NCI-H2171 treated with DMSO at 0.1 percent for 48 hours (cell line): ENCODE data around the gene FAM114A1.

Experiments
- DNase-seq: peaks from one replicate; lab custom pipeline; 2025; lab: John Stamatoyannopoulos, UW

FAM114A1 gene

GRCh38 chr4:38867478-38868058 lies at the start of gene FAM114A1:
Gene FAM114A1, plus strand, starts transcription at chr4:38867806. Its CDS starts 10,273 bp downstream, at chr4:38878079.
- no peak for DNase-seq

DNA sequence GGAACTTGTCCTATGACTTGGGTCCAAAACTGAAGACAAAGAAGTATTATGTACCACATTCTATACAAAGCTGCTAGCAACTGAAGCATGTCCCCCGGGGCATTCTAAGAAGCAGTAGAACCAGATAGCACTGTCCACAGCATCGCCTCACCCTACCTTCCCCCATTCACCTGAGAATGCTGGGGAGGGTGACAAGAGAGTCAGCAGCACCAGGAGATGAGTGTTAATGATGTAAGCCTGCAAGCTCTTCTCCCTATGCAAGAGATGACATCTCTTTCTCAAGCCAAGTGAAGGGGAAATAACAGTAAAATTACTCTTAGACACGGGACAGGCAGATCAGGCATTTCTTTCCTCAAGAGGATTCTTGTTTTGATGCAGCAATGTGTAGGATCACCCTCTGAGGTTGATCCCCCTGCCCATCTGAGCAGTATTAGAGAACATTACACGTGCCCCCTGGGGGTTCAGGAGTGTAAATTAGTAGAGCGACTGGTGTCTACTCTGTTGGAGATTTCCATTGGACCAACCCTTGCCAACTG lies 49.1 kb upstream of the FAM114A1 start:
- DNase-seq, result peak; percentile 4

DNA sequence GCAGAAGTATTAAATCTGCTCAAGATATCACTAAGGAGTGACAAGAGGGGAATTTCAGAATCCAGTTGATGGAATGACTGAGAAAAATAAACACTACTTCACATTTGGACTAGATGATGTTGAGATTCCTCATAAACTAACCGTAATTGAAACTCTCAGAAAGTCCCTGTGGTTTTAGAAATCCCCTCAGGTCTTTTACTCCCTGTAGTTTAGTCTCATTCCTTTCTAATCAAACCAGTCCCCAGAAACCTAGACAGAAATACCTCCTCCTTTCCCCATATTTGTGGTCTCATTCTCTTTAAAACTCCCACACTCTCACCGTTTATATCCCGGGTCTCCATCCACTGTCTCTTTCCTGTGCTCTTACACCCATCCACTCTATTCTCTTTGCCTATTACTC lies 48.0 kb upstream of the FAM114A1 start:
- no peak for DNase-seq

GRCh38 chr4:38820329-38821061 lies 47.1 kb upstream of the FAM114A1 start:
- no peak for DNase-seq

DNA sequence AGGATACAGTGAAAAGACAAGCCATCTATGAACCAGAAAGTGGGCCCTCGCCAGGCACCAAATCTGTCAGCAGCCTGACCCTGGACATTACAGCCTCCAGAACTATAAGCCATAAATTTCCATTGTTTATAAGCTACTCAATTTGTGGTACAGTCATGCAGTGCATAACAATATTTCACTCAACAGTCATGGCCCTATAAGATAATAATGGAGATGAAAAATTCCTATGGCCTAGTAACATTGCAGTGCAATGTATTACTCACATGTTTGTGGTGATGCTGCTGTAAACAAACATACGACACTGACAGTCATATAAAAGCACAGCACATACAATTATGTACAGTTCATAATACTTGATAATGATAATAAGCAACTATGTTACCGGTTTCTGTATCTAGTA lies 45.9 kb upstream of the FAM114A1 start:
- DNase-seq, result no peak

DNA sequence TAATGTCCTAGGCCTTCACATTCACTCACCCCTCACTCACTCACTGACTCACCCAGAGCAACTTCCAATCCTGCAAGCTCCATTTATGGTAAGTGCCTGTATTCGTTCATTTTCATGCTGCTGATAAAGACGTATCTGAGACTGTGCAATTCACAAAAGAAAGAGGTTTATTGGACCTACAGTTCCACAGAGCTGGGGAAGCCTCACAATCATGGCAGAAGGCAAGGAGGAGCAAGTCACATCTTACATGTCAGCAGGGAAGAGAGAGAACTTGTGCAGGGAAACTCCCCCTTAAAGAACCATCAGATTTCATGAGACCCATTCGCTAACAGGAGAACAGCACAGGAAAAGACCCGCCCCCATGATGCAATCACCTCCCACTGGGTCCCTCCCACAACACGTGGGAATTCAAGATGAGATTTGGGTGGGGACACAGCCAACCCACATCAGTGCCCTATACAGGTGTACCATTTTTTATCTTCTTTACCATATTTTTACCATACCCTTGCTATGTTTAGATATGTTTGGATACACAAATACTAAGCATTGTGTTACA lies 44.8 kb upstream of the FAM114A1 start:
- DNase-seq, result no peak

GRCh38 chr4:38823766-38824165 lies 43.8 kb upstream of the FAM114A1 start:
- no peak for DNase-seq

GRCh38 chr4:38829237-38829636 lies 38.4 kb upstream of the FAM114A1 start:
- DNase-seq, result no peak

- DNase-seq, result no peak
Measured at GRCh38 chr4:38831653-38832052, 36.0 kb upstream of the FAM114A1 start.

GRCh38 chr4:38832206-38832605 lies 35.4 kb upstream of the FAM114A1 start:
- DNase-seq, result no peak

- no peak for DNase-seq
Measured at GRCh38 chr4:38832624-38833528, 34.7 kb upstream of the FAM114A1 start.

GRCh38 chr4:38834570-38834969 lies 33.0 kb upstream of the FAM114A1 start:
- DNase-seq, result no peak

DNA sequence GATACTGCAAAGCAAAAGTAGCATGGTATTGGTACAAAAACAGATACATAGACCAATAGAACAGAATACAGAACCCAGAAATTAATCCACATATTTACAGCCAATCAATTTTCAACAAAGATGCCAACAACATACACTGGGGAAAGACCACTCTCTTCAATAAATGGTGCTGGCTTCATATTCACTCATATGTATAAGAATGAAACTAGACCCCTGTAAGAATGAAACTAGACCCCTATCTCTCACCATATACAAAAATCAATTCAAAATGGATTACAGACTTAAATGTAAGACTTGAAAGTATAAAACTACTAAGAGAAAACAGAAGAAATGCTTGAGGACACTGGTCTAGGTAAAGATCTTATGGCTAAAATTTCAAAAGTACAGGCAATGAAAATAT lies 30.3 kb upstream of the FAM114A1 start:
- DNase-seq, result no peak

- no peak for DNase-seq
Measured at GRCh38 chr4:38837849-38838248, 29.8 kb upstream of the FAM114A1 start.

DNA sequence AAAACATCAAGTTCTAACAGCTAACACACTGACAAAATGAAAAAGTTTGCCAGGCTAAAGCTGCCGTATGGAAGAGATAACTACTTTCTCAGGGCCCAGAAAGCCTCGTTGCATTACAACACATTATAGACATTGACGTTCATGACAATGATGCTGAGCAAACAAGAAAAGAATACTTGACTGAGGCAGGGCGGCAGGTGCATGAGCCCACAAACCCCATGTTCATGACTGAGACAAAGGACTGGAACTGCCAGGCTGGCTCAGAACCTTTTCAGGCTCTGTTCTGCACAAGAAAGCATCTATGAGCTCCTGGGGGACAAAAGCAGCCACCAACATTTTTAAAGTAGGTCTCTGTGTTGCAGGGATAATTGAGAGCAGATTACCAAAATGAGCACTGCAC lies 24.6 kb upstream of the FAM114A1 start:
- no peak for DNase-seq

DNA sequence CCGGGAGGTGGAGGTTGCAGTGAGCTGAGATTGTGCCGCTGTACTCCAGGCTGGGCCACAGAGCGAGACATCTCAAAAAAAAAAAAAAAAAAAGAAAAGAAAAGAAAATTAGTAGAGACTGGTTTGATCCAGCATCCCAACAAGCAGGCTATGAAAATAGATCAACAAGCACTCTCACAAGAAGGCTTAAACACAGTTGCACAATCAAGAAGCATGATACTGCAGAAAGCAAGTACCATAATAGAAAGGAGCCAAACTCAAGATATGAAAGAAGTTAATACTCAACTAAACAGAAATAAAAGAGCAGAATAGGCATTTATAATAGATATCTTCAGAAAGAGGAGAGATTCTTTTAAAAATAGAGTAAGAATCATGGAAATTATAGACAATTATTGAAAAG lies 21.6 kb upstream of the FAM114A1 start:
- DNase-seq, result no peak

DNA sequence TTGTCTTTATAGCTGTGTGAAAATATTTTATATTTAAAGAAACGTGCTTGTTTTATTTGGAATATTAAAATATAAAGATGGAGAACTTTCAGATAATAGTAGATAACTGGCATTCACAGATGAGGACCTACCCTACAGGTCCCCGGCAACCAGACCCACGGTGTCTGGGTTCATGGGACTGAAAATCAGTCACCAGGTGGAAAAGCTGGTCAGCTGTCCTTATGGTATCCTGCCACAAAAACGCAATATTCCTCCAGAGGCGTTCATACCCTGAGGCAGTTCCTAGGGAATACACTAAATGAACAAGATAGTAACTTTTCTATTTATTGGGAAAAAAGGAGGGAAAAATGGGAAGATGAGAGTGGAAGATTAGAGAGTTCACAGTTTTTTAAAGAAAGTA lies 12.1 kb upstream of the FAM114A1 start:
- DNase-seq, result no peak

- no peak for DNase-seq
Measured at GRCh38 chr4:38856046-38856445, 11.6 kb upstream of the FAM114A1 start.

- peak; percentile 30 for DNase-seq
Measured at GRCh38 chr4:38856524-38857337, 10.9 kb upstream of the FAM114A1 start, which contains the start of gene TLR6. Gene TLR6, minus strand, starts transcription at chr4:38856817. Its CDS starts 27,344 bp downstream, at chr4:38829473.

GRCh38 chr4:38857354-38858096 lies 10.1 kb upstream of the FAM114A1 start:
- DNase-seq, result no peak

GRCh38 chr4:38858097-38858420 lies 9.5 kb upstream of the FAM114A1 start:
- no peak for DNase-seq
